GM13977 (cell line): ENCODE data around the gene MICB.

Experiments
- DNase-seq: peaks from one replicate; pipeline ENCODE4 v3.0.0; 2012; ENCODE audit warnings: low spot score
- CTCF ChIP-seq: IDR thresholded peaks from 2 replicates; pipeline ENCODE4 v1.5.1; 2012; ENCODE audit warnings: mild to moderate bottlenecking, control low read depth; ENCODE audit not compliant: insufficient read depth; ENCODE audit errors: extremely low read depth, missing control alignments
- in situ Hi-C: fragments of 300-500 bp; cut with MboI; formaldehyde crosslinking; loops from one replicate; pipeline ENCODE4 v1.12.0; 2022; ENCODE audit warnings: low sequenced_read_pairs, low pct_unique_long_range_greater_than_20kb, mixed read lengths, inconsistent platforms; ENCODE audit not compliant: unreplicated experiment

MICB gene

GRCh38 chr6:31532644-31533454, 34.9 kb downstream of the MICB start:
- in situ Hi-C loops: no loop called here
- TF ChIP-seq CTCF: no peak
- no peak for DNase-seq

DNA sequence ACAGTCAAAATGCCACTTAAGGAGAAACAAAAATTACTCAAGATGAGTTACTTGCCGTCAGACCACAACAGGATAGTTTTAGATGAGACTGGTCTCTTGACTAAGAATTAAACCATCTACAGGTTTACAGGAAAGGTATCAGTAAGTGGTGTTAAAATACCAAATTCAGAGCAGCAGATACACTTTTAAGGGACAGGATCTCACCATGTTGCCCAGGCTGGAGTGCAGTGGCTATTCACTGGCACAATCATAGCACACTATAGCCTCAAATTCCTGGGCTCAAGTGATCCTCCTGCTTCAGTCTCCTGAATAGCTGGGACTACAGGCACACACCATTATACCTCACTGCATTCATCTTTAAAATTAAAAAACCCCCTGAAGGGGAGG, 35.5 kb downstream of the MICB start:
- TF ChIP-seq CTCF: no peak
- in situ Hi-C loops: no loop called here
- DNase-seq: no peak

DNA sequence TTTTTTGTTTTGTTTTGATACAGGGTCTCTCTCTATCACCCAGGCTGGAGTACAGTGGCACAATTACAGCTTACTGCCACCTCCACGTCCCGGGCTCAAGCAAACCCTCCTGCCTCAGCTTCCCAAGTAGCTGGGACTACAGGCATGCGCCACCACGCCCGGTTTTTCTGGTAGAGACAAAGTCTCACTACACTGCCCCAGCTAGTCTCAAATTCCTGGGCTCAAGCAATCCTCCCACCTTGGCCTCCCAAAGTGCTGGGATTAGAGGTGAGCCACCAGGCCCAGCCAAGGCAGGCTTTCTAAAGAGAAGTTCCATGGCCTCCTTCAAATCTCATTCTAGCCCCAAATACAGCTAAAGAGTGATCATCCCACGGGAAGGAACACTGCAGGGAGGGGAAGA, 36.1 kb downstream of the MICB start:
- in situ Hi-C loops: no loop called here
- TF ChIP-seq CTCF: no peak
- DNase-seq: no peak

- in situ Hi-C loops: no loop called here
- no peak for DNase-seq
- no peak for TF ChIP-seq CTCF
These were observed 36.6 kb downstream of the MICB start for GRCh38 chr6:31534521-31535040.

GRCh38 chr6:31535538-31536324, 37.8 kb downstream of the MICB start:
- no peak for DNase-seq
- no peak for TF ChIP-seq CTCF
- in situ Hi-C loops: no loop called here

DNA sequence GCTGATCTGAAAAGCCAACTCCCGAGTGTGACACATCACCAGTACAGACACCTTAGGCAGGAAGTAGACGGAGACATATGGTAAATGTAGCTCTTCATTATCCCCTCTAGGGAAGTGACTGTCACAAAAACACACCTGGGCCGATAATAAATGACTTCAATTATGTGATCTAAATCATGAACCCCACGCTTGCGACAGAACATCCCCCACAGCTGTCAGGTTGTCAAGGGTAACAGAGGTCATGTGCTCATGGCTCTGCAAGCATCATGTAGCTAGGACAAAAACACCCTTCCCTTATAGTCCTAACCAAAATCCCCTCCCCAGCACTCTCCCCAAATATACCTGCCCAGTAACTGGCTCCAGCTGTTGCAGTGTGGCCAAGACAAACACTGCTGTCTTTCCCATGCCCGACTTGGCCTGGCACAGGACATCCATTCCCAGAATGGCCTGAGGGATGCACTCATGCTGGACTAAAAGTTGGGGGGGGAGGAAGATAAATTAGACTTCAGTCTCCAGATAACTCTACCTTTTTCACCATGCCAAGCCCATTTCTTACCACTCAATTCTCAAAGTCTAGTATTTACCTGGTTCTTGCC, 41.0 kb downstream of the MICB start:
- TF ChIP-seq CTCF: no peak
- in situ Hi-C loops: no loop called here
- no peak for DNase-seq
